SK-N-SH (cell line): ENCODE measurements around the gene PRRX1. TPM values are rescaled to one million over a fixed set of nuclear protein-coding genes. Genes with fewer than 3 reads are reported as not detected.

Experiments used
- CTCF ChIA-PET: fragments of 300-600, 350-600 bp; formaldehyde crosslinking; extraction: SDS; loops from one replicate; lab custom pipeline; 2021; lab: Yijun Ruan, JAX
- POLR2A ChIA-PET: fragments of 350-600 bp; sonication (Branson Sonifier 250); formaldehyde crosslinking; extraction: SDS; loops from one replicate; lab custom pipeline; 2020; ENCODE audit warnings: antibody characterized with exemption, inconsistent platforms; lab: Yijun Ruan, JAX
- DNase-seq: peaks from one replicate; pipeline ENCODE4 v3.0.0; 2012
- H2AFZ ChIP-seq: fragments of 200-600 bp; sonication (generic); 2 replicates; pipeline ENCODE4 v1.8.1; 2016; ENCODE audit warnings: antibody characterized with exemption, mild to moderate bottlenecking, low read depth
- H3F3A ChIP-seq: fragments of 200-600 bp; sonication (generic); replicated peaks from 2 replicates; pipeline ENCODE3; 2016; ENCODE audit warnings: antibody characterized with exemption, mild to moderate bottlenecking; ENCODE audit not compliant: insufficient read depth
- H3K27ac ChIP-seq, 2 experiments: fragments of 200-500 bp in 1 of 2; fragments of 200-600 bp in 1 of 2; sonication (Bioruptor generic) in 1 of 2; sonication (generic), shearing (Covaris generic) in 1 of 2; 2 replicates each; pipeline versions ENCODE4 v1.5.1 to v1.6.1; 2014 to 2016; ENCODE audit warnings: low read depth in 2 of 2, inconsistent platforms in 1 of 2, low read length in 1 of 2, mild to moderate bottlenecking in 1 of 2, mixed read lengths in 1 of 2
- H3K27me3 ChIP-seq: fragments of 200-600 bp; sonication (generic), shearing (Covaris generic); 2 replicates; pipeline ENCODE4 v1.6.1; 2016; ENCODE audit warnings: mixed run types; ENCODE audit not compliant: insufficient read depth
- H3K36me3 ChIP-seq, 2 experiments: fragments of 200-500 bp in 1 of 2; fragments of 200-600 bp in 1 of 2; sonication (Bioruptor generic) in 1 of 2; sonication (generic) in 1 of 2; replicated peaks in 1 of 2; 2 replicates each; pipeline versions ENCODE3 to v1.5.1; 2014 to 2016; ENCODE audit warnings: low read length in 1 of 2, mild to moderate bottlenecking in 1 of 2; ENCODE audit not compliant: insufficient read depth in 2 of 2, control insufficient read depth in 1 of 2
- H3K4me1 ChIP-seq, 2 experiments: fragments of 200-500 bp in 1 of 2; fragments of 200-600 bp in 1 of 2; sonication (Bioruptor generic) in 1 of 2; sonication (generic), shearing (Covaris generic) in 1 of 2; 2 replicates each; pipeline versions ENCODE4 v1.5.1 to v1.6.1; 2014 to 2016; ENCODE audit warnings: low read depth in 1 of 2, low read length in 1 of 2, mixed run types in 1 of 2; ENCODE audit not compliant: insufficient read depth in 2 of 2, control insufficient read depth in 1 of 2
- H3K4me2 ChIP-seq: fragments of 200-600 bp; sonication (generic), shearing (Covaris generic); 2 replicates; pipeline ENCODE4 v1.6.1; 2017; ENCODE audit warnings: mixed run types
- H3K4me3 ChIP-seq, 2 experiments: fragments of 200-500 bp in 1 of 2; fragments of 200-600 bp in 1 of 2; sonication (Bioruptor generic) in 1 of 2; sonication (generic), shearing (Covaris generic) in 1 of 2; 2 replicates each; pipeline versions ENCODE4 v1.5.1 to v1.8.1; 2014 to 2016; ENCODE audit warnings: low read depth in 2 of 2, inconsistent platforms in 1 of 2, low read length in 1 of 2, mild to moderate bottlenecking in 1 of 2, mixed read lengths in 1 of 2, moderate library complexity in 1 of 2
- H3K79me2 ChIP-seq: fragments of 200-600 bp; sonication (generic); 2 replicates; pipeline ENCODE4 v1.8.1; 2017; ENCODE audit warnings: mild to moderate bottlenecking; ENCODE audit not compliant: insufficient read depth
- H3K9ac ChIP-seq: fragments of 200-600 bp; sonication (generic); 2 replicates; pipeline ENCODE4 v1.6.1; 2017; ENCODE audit warnings: mixed run types
- H3K9me2 ChIP-seq: fragments of 200-600 bp; sonication (generic); 2 replicates; pipeline ENCODE4 v1.6.1; 2017; ENCODE audit warnings: mixed run types
- H3K9me3 ChIP-seq: fragments of 200-600 bp; sonication (generic); 2 replicates; pipeline ENCODE4 v1.6.1; 2017; ENCODE audit warnings: mixed run types, mild to moderate bottlenecking, moderate library complexity
- H4K20me1 ChIP-seq: fragments of 200-600 bp; sonication (generic); 2 replicates; pipeline ENCODE4 v1.6.1; 2017; ENCODE audit warnings: mild to moderate bottlenecking, mixed run types; ENCODE audit not compliant: insufficient read depth
- ELF1 ChIP-seq: IDR thresholded peaks from 2 replicates; pipeline ENCODE4 v1.4.0; 2012
- EP300 ChIP-seq, 2 experiments: IDR thresholded peaks; 2 replicates each; pipeline versions ENCODE4 v1.4.0 to v1.6.1; 2012; ENCODE audit warnings: borderline replicate concordance in 1 of 2, low read depth in 1 of 2, low read length in 1 of 2
- JUND ChIP-seq: IDR thresholded peaks from 2 replicates; pipeline ENCODE4 v1.4.0; 2012
- MAX ChIP-seq: IDR thresholded peaks from 2 replicates; pipeline ENCODE4 v1.4.0; 2012; ENCODE audit warnings: low read depth
- PBX3 ChIP-seq: IDR thresholded peaks from 2 replicates; pipeline ENCODE4; 2012
- POLR2AphosphoS5 ChIP-seq: IDR thresholded peaks from 2 replicates; pipeline ENCODE4 v1.6.1; 2012; ENCODE audit warnings: low read depth, low read length
- REST ChIP-seq: IDR thresholded peaks from 2 replicates; pipeline ENCODE4 v1.6.1; 2012; ENCODE audit warnings: mild to moderate bottlenecking, low read depth, low read length, moderate library complexity
- RFX5 ChIP-seq: IDR thresholded peaks from 2 replicates; pipeline ENCODE4 v1.6.1; 2012; ENCODE audit warnings: mild to moderate bottlenecking, improper control_type of control experiment, low read length
- RXRA ChIP-seq: IDR thresholded peaks from 2 replicates; pipeline ENCODE4 v1.4.0; 2012; ENCODE audit warnings: low read depth, mild to moderate bottlenecking, borderline replicate concordance
- TCF12 ChIP-seq: IDR thresholded peaks from 2 replicates; pipeline ENCODE4 v1.4.0; 2012
- TEAD4 ChIP-seq: IDR thresholded peaks from 2 replicates; pipeline ENCODE4 v1.4.0; 2012; ENCODE audit warnings: mild to moderate bottlenecking, borderline replicate concordance; ENCODE audit not compliant: insufficient read depth
- WGBS: methylation state at CpG from one replicate; pipeline ENCODE4 v1.1.6; 2017; ENCODE audit warnings: low lambda C conversion rate; 5-methylcytosine and 5-hydroxymethylcytosine counted together
- polyA plus RNA-seq, 3 experiments: library from polyadenylated mRNA; depleted of rRNA; stranded (reverse); fragments of >200 nt; gene quantifications; 2 replicates each; pipeline ENCODE4 v1.2.3, GENCODE V29; 2012

Gene PRRX1
- polyA plus RNA-seq, 1 of the 3 experiments (the other 2 are of a cell fraction) = 356 TPM

GRCh38 chr1:170734412-170735175 lies 70.7 kb downstream of the PRRX1 start:
- H3K9me2 ChIP-seq = no peaks in the 10 kb centered on the region
- peaks cover 45% of the 10 kb centered on the region for H3K79me2 ChIP-seq
- POLR2A ChIA-PET = no interaction called here
- no peaks in the 10 kb centered on the region for H3K27me3 ChIP-seq
- H3K36me3 ChIP-seq = peaks cover 80 to 96% of the 10 kb centered on the region in 2 experiments
- 19% methylated on average over 2 of the region's 2 CpGs for WGBS
- no peak overlapping the region for H2AFZ ChIP-seq
- CTCF ChIA-PET = no interaction called here
- H3K27ac ChIP-seq = peak overlapping the region; percentile 79 to 91
- H3F3A ChIP-seq = peaks cover 92% of the 10 kb centered on the region
- no peak for DNase-seq
- TF ChIP-seq RFX5 (no peak), JUND (peak; percentile 39; the same call in 1 of the 2 replicates), TCF12 (peak; percentile 62), PBX3 (peak; percentile 64), REST (no peak), TEAD4 (peak; percentile 44; the same call in 1 of the 2 replicates), RXRA (0 out of 2 replicates have a peak, but pooled peaks have one; percentile 26), EP300 (IDR thresholded peaks at IDR 0.05; ENCODE audit: borderline replicate concordance in 1 of 2, low read depth in 1 of 2, low read length in 1 of 2) (peak in 1 of 2 experiments; percentile 51; a peak in 1 of 4 replicates), ELF1 (no peak), POLR2AphosphoS5 (peak; percentile 9; the same call in 1 of the 2 replicates), MAX (peak; percentile 66)
- H3K4me1 ChIP-seq = peaks cover 28 to 29% of the 10 kb centered on the region in 2 experiments
- H3K4me3 ChIP-seq = no peak overlapping the region
- no peaks in the 10 kb centered on the region for H4K20me1 ChIP-seq
- H3K4me2 ChIP-seq = no peak overlapping the region; the same call in 1 of the 2 replicates
- peak overlapping the region; percentile 2; the same call in 1 of the 2 replicates for H3K9ac ChIP-seq
- H3K9me3 ChIP-seq = no peaks in the 10 kb centered on the region
